ENCODE results near the gene D2HGDH.
"Not testable (repeated sequence)": the region's sequence is repeated elsewhere in the genome, so short reads cannot be mapped to it uniquely, and the experiment has no call there.

Gene D2HGDH

DNA sequence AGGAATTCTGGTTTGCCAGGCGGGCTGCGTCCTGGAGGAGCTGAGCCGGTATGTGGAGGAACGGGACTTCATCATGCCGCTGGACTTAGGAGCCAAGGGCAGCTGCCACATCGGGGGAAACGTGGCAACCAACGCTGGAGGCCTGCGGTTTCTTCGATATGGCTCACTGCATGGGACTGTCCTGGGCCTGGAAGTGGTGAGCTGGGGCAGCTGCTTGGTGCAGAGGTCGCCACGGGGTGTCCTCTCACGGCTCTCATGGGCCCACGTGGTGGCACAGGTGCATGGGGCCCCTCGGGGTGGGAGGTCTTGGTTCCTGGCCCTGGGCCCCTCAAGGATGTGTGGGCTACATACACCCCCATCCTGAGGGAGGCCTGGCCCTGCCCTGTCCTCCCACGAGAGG is 9.2 kb downstream of the D2HGDH start:
- DNase-seq, result no peak
- in situ Hi-C loops (cut with HindIII; ENCODE audit: low pct_ligation_motif_present, low pct_unique_long_range_greater_than_20kb, low sequenced_read_pairs), result no loop called here

- in situ Hi-C loops (cut with HindIII; ENCODE audit: low pct_ligation_motif_present, low pct_unique_long_range_greater_than_20kb, low sequenced_read_pairs), result no loop called here
- no peak for DNase-seq
Measured at GRCh38 chr2:241744028-241744754, 9.8 kb downstream of the D2HGDH start.

GRCh38 chr2:241745276-241745675 is 10.8 kb downstream of the D2HGDH start:
- no peak for DNase-seq
- in situ Hi-C loops (cut with HindIII; ENCODE audit: low pct_ligation_motif_present, low pct_unique_long_range_greater_than_20kb, low sequenced_read_pairs), result no loop called here

GRCh38 chr2:241746084-241746483 is 11.7 kb downstream of the D2HGDH start:
- no peak for DNase-seq
- in situ Hi-C loops (cut with HindIII; ENCODE audit: low pct_ligation_motif_present, low pct_unique_long_range_greater_than_20kb, low sequenced_read_pairs), result no loop called here

DNA sequence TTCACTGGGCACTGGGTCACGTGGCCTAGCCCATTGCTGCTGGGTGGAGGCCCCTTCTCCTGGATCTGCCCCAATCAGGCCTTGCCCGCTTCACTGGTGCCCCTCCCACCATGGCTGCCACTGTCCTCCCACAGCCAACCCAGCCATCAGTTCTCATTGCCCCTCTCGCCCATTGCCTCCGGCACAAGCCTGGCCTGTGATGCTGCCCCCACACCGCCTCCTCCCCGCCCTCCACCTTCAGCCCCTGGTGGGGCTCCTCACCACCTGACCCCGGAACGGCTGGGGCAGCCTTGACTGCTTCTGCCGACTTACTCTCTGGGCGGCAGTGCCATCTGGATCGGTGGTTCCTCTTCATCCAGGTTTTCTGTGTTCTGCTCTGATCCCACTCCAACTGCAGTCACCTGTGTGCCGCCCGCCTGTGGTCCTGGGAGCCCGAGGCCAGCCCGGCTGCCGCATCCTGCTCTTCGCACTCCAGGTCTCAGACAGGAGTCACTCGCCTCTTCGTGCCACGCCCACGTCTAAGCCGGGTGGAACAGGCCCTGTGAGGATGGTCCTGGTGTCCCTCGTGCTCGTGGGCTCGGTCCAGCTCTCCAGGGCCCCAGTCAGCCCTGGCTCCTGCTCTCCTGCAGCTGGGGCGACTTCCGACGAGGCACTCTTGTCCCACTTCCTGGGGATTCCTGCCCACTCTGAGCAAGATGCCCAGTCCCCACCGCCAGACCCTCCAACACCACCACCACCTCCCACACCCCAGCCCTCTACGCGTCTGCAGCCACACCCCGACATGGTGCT is 14.2 kb downstream of the D2HGDH start:
- no peak for DNase-seq
- in situ Hi-C loops (cut with HindIII; ENCODE audit: low pct_ligation_motif_present, low pct_unique_long_range_greater_than_20kb, low sequenced_read_pairs), result no loop called here

DNA sequence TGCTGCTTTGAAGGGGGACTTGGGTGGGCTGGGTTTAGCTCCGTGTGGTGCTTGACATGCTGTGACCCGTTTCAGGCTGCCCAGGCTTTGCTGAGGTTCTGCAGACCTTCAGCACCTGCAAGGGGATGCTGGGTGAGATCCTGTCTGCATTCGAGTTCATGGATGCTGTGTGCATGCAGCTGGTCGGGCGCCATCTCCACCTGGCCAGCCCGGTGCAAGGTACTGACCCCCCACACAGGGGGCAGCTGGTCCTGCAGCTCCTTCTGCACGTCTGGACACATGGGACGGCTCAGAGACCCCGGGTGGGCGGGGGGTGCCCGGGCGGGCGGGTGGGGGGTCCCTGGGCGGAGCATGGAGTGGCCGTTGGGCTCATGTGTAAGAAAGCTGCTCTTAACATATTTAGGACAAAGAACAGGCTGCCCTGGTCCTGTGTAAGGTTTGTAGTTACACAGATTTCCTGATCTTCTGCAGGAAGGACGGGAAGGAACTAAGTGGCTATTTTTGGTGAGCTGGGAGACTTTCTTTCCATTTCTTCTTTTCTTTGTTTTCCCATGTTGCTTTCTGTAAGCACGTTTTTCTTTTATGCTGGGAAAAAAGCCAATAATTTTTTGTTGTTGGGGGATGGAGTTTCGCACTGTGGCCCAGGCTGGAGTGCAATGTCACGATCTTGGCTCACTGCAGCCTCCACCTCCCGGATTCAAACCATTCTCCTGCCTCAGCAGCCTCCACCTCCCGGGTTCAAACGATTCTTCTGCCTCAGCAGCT is 15.8 kb downstream of the D2HGDH start:
- no peak for DNase-seq
- in situ Hi-C loops (cut with HindIII; ENCODE audit: low pct_ligation_motif_present, low pct_unique_long_range_greater_than_20kb, low sequenced_read_pairs), result no loop called here

GRCh38 chr2:241751152-241751551 is 16.7 kb downstream of the D2HGDH start:
- no peak for DNase-seq
- in situ Hi-C loops (cut with HindIII; ENCODE audit: low pct_ligation_motif_present, low pct_unique_long_range_greater_than_20kb, low sequenced_read_pairs), result no loop called here

DNA sequence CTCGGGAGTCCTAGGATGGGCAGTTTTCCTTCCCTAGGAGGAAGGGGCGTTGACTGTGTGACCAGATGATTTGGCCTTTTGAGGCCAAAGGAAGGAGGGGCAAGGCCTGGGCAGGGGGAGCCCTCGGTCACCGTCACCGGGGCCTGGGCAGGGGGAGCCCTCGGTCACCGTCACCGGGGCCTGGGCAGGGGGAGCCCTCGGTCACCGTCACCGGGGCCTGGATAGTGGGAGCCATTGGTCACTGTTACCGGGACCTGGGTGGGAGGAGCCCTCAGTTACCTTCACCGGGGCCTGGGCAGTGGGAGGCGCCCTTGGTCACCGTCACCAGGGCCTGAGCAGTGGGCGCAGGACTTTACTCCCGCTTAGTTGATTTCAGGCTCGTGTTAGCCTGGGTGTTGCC is 17.3 kb downstream of the D2HGDH start:
- no peak for DNase-seq
- in situ Hi-C loops (cut with HindIII; ENCODE audit: low pct_ligation_motif_present, low pct_unique_long_range_greater_than_20kb, low sequenced_read_pairs), result no loop called here

DNA sequence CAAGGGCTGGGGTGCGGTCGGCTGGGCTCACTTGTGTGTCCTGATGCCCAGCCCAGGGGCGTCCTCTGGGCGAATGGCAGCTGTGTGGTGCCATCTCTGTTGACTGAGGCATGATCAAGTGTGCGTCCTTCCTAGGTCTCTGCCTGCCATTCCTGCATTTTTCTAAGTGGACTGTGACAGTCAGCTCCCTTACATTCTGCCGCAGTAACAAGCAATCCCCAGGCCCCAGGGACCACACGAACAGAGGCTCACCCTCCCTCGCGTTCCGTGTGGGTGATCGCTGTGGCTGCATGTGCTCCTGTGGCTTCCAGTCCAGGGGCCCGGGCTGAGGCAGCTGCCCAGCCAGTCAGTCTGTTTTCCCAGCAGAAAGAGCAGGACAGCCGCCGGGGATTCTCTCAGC is 17.8 kb downstream of the D2HGDH start:
- DNase-seq, result no peak
- in situ Hi-C loops (cut with HindIII; ENCODE audit: low pct_ligation_motif_present, low pct_unique_long_range_greater_than_20kb, low sequenced_read_pairs), result no loop called here

- no peak for DNase-seq
- in situ Hi-C loops (cut with HindIII; ENCODE audit: low pct_ligation_motif_present, low pct_unique_long_range_greater_than_20kb, low sequenced_read_pairs), result no loop called here
Measured at GRCh38 chr2:241752689-241753276, 18.4 kb downstream of the D2HGDH start.

- in situ Hi-C loops (cut with HindIII; ENCODE audit: low pct_ligation_motif_present, low pct_unique_long_range_greater_than_20kb, low sequenced_read_pairs), result no loop called here
- no peak for DNase-seq
Measured at GRCh38 chr2:241753493-241753892, 19.1 kb downstream of the D2HGDH start.

GRCh38 chr2:241754042-241754441 is 19.6 kb downstream of the D2HGDH start:
- in situ Hi-C loops (cut with HindIII; ENCODE audit: low pct_ligation_motif_present, low pct_unique_long_range_greater_than_20kb, low sequenced_read_pairs), result no loop called here
- DNase-seq, result no peak

GRCh38 chr2:241755166-241755565 is 20.7 kb downstream of the D2HGDH start:
- no peak for DNase-seq
- in situ Hi-C loops (cut with HindIII; ENCODE audit: low pct_ligation_motif_present, low pct_unique_long_range_greater_than_20kb, low sequenced_read_pairs), result no loop called here

GRCh38 chr2:241755777-241756176 is 21.3 kb downstream of the D2HGDH start:
- DNase-seq, result no peak
- in situ Hi-C loops (cut with HindIII; ENCODE audit: low pct_ligation_motif_present, low pct_unique_long_range_greater_than_20kb, low sequenced_read_pairs), result no loop called here

DNA sequence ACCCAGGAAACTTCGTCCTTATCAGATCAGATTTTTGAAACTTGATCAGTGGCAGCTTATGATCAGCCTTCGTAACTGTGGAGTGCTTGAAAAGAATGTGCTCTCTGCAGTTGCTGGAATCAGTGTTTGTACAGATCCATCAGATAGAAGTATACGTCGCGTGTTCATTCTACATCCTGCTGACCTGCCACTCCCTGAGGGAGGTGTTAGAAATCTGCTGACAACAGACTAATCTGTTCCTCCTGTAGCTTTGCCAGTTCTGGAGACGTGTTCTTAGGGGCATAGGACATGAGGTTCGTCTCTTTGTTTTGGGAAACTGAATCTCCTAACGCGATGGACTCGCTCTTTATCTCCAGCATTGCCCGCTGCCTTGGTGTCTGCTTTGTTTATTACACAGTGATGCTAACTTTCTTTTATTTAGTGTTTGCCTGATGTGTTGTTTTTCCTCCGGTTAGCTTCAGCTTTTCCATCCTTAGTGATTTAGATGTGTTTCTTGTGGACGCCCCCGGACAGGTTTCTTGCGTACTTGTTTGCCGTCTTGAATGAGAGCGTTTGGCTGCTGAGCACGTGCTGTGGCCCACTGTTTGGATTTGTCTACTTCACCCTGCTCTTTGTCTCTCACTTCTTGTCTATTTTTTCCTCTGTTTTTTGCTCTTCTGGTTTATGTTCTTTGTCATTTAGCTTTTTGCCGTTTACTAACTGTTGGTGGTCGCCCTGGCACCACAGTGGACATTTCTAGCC is 24.8 kb downstream of the D2HGDH start:
- no peak for DNase-seq
- in situ Hi-C loops (cut with HindIII; ENCODE audit: low pct_ligation_motif_present, low pct_unique_long_range_greater_than_20kb, low sequenced_read_pairs), result no loop called here

DNA sequence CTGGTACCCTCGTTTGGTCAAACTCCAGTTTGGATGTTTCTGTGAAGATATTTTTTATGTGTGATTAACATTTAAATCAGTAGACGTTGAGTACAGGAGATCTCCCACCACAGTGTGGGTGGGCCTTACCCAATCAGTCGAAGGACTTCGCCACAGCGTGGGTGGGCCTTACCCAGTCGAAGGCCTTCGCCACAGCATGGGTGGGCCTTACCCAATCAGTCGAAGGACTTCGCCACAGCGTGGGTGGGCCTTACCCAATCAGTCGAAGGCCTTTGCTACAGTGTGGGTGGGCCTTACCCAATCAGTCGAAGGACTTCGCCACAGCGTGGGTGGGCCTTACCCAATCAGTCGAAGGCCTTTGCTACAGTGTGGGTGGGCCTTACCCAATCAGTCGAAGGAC is 25.5 kb downstream of the D2HGDH start:
- in situ Hi-C loops (cut with HindIII; ENCODE audit: low pct_ligation_motif_present, low pct_unique_long_range_greater_than_20kb, low sequenced_read_pairs); DNase-seq: not testable (repeated sequence)

GRCh38 chr2:241760301-241760771 is 25.9 kb downstream of the D2HGDH start:
- in situ Hi-C loops (cut with HindIII; ENCODE audit: low pct_ligation_motif_present, low pct_unique_long_range_greater_than_20kb, low sequenced_read_pairs), result no loop called here
- DNase-seq, result peak; percentile 13

DNA sequence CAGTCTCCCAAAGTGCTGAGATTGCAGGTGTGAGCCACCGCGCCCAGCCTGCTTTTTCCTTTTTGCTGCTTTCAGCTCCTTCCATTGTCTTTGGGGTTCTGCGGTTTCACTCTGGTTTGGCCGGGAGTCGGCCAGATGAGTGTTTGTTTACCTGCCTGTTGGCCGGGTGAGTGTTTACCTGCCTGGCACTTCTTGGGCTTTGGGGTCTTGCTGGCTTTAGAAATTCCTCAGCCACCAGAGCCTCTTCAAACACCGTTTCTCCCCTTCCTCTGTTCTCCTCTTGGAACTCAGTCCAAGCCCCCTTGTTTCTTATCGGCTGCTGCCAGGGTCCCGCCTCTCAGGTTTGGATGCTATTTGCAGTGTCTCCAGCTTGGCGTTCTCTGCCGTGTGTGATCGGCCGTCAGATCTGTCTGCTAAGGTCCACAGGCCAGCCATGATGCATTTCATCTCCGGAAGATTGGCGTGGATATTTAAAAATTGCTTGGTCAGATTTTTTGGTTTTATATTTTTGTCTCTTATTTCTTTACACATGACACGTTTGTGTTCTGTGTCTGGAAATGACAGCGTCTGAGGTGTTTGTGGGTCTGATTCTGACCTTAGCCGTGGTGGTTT is 28.0 kb downstream of the D2HGDH start:
- in situ Hi-C loops (cut with HindIII; ENCODE audit: low pct_ligation_motif_present, low pct_unique_long_range_greater_than_20kb, low sequenced_read_pairs), result no loop called here
- no peak for DNase-seq

All from ACHN (cell line).